ENCODE measurements around the gene STEAP4.

GRCh38 chr7:88293866-88294265, 12.8 kb downstream of the STEAP4 start:
- TF ChIP-seq, protein P1, sequence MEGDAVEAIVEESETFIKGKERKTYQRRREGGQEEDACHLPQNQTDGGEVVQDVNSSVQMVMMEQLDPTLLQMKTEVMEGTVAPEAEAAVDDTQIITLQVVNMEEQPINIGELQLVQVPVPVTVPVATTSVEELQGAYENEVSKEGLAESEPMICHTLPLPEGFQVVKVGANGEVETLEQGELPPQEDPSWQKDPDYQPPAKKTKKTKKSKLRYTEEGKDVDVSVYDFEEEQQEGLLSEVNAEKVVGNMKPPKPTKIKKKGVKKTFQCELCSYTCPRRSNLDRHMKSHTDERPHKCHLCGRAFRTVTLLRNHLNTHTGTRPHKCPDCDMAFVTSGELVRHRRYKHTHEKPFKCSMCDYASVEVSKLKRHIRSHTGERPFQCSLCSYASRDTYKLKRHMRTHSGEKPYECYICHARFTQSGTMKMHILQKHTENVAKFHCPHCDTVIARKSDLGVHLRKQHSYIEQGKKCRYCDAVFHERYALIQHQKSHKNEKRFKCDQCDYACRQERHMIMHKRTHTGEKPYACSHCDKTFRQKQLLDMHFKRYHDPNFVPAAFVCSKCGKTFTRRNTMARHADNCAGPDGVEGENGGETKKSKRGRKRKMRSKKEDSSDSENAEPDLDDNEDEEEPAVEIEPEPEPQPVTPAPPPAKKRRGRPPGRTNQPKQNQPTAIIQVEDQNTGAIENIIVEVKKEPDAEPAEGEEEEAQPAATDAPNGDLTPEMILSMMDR (IDR thresholded peaks at IDR 0.05), result no peak
- no peak for TF ChIP-seq POLR2A (IDR thresholded peaks at IDR 0.05)
